ENCODE measurements around the gene KIRREL3.

- TF ChIP-seq YY1 (IDR thresholded peaks at IDR 0.05; ENCODE audit: low read depth, low read length): no peak
- TF ChIP-seq, protein P1, sequence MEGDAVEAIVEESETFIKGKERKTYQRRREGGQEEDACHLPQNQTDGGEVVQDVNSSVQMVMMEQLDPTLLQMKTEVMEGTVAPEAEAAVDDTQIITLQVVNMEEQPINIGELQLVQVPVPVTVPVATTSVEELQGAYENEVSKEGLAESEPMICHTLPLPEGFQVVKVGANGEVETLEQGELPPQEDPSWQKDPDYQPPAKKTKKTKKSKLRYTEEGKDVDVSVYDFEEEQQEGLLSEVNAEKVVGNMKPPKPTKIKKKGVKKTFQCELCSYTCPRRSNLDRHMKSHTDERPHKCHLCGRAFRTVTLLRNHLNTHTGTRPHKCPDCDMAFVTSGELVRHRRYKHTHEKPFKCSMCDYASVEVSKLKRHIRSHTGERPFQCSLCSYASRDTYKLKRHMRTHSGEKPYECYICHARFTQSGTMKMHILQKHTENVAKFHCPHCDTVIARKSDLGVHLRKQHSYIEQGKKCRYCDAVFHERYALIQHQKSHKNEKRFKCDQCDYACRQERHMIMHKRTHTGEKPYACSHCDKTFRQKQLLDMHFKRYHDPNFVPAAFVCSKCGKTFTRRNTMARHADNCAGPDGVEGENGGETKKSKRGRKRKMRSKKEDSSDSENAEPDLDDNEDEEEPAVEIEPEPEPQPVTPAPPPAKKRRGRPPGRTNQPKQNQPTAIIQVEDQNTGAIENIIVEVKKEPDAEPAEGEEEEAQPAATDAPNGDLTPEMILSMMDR (IDR thresholded peaks at IDR 0.05; ENCODE audit: control extremely low read depth in 1 of 3, insufficient read depth in 1 of 3, low read depth in 1 of 3, low read length in 3 of 3): no peak
- TF ChIP-seq EP300 (IDR thresholded peaks at IDR 0.05; ENCODE audit: borderline replicate concordance in 1 of 2, low read depth in 2 of 2, low read length in 2 of 2): no peak
- no peak for TF ChIP-seq EZH2 (IDR thresholded peaks at IDR 0.05; ENCODE audit: low read depth, low read length, severe bottlenecking)
- no peak for TF ChIP-seq POU5F1 (IDR thresholded peaks at IDR 0.05; ENCODE audit: low read depth, low read length)
- TF ChIP-seq CEBPB (IDR thresholded peaks at IDR 0.05; ENCODE audit: low read depth, low read length): no peak
- TF ChIP-seq, protein P2, sequence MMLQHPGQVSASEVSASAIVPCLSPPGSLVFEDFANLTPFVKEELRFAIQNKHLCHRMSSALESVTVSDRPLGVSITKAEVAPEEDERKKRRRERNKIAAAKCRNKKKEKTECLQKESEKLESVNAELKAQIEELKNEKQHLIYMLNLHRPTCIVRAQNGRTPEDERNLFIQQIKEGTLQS (IDR thresholded peaks at IDR 0.05; ENCODE audit: insufficient read depth, low read depth, low read length): no peak
- TF ChIP-seq SIN3A (conservative IDR thresholded peaks at IDR 0.05 in 1 of 2, IDR thresholded peaks at IDR 0.05 in 1 of 2; ENCODE audit: low read depth in 1 of 2, low read length in 2 of 2): no peak
- no peak for TF ChIP-seq RXRA (IDR thresholded peaks at IDR 0.05; ENCODE audit: insufficient read depth, low read depth, low read length)
Observed at GRCh38 chr11:126406368-126406767, 594.2 kb downstream of the KIRREL3 start.

All from H1 (cell line).